ENCODE measurements around the gene SLC1A2.
A peak's percentile ranks its signal among the peaks of the same experiment; 100 is the strongest.

Gene SLC1A2

DNA sequence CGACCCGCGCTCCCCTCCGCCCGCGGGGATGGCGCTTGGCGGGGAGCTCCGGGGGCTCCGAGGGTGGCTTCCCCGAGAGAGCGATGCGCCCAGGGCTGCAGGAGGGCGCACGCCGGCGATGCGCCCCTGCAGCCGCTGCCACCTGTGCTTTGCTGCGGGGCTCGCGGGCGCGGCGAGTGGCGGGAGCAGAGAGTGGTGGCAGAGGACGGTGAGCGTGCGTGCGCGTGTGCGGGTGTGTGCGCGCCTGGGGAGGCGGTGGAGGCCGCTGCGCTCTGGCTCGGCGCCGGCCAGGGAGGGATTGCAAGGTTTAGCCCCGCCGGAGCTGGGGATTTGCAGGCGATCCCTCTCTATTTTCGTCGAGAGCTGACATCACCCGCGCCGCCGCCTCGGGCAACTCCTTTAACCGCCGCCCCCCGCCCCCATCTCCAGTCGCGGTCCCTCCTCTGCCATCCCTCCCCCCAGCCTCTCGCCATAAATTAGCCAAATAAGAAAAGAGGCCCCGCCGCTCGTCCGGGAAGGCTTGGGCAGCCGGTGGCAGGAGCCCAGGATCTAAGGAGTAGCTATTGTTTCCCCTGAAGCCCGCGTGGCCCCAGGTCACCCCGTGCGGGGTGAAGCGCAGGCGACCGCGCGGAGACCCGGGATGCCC lies at the start of gene SLC1A2:
Gene SLC1A2 (minus strand): TSS at position 375 of the 646 bp plus-strand sequence. CDS start 592 bp downstream, outside the sequence.
- no peak for TF ChIP-seq CTCF (IDR thresholded peaks at IDR 0.05; ENCODE audit: low read depth, low read length)
- no peak for DNase-seq (ENCODE audit: extremely low read depth, low read depth)

GRCh38 chr11:35466058-35466457 lies 46.7 kb upstream of the SLC1A2 start:
- no peak for TF ChIP-seq CTCF (IDR thresholded peaks at IDR 0.05; ENCODE audit: low read depth, low read length)
- DNase-seq (ENCODE audit: extremely low read depth, low read depth) = no peak

GRCh38 chr11:35464308-35464707 lies 45.0 kb upstream of the SLC1A2 start:
- no peak for DNase-seq (ENCODE audit: extremely low read depth, low read depth)
- TF ChIP-seq CTCF (IDR thresholded peaks at IDR 0.05; ENCODE audit: low read depth, low read length) = peak; percentile 26

GRCh38 chr11:35463331-35463751 lies 44.0 kb upstream of the SLC1A2 start:
- DNase-seq (ENCODE audit: extremely low read depth, low read depth) = no peak
- no peak for TF ChIP-seq CTCF (IDR thresholded peaks at IDR 0.05; ENCODE audit: low read depth, low read length)

- TF ChIP-seq CTCF (IDR thresholded peaks at IDR 0.05; ENCODE audit: low read depth, low read length) = no peak
- DNase-seq (ENCODE audit: extremely low read depth, low read depth) = no peak
Observed at GRCh38 chr11:35461917-35462538, 42.7 kb upstream of the SLC1A2 start.

- TF ChIP-seq CTCF (IDR thresholded peaks at IDR 0.05; ENCODE audit: low read depth, low read length) = no peak
Observed at GRCh38 chr11:35459489-35459888, 40.1 kb upstream of the SLC1A2 start.

GRCh38 chr11:35458846-35459245 lies 39.5 kb upstream of the SLC1A2 start:
- DNase-seq (ENCODE audit: extremely low read depth, low read depth) = no peak
- no peak for TF ChIP-seq CTCF (IDR thresholded peaks at IDR 0.05; ENCODE audit: low read depth, low read length)

More at GRCh38 chr11:35459489-35459888, 40.1 kb upstream of the SLC1A2 start:
- DNase-seq (ENCODE audit: extremely low read depth, low read depth) = no peak

All from AG09319 (cell line).